ENCODE results near the gene SERINC2. TPM values are rescaled to one million over a fixed set of nuclear protein-coding genes. Genes with fewer than 3 reads are reported as not detected.
"Not testable (repeated sequence)": the region's sequence is repeated elsewhere in the genome, so short reads cannot be mapped to it uniquely, and the experiment has no call there.

The SERINC2 gene
- total RNA-seq, 1 donor from 2014 or later = 1.6 TPM

GRCh38 chr1:31472673-31473072, 59.7 kb downstream of the SERINC2 start:
- H3K9me3 ChIP-seq (replicated peaks); H3K27ac ChIP-seq (replicated peaks); H3K36me3 ChIP-seq; H3K4me1 ChIP-seq; DNase-seq; intact Hi-C loops (cut with micrococcal nuclease); H3K4me3 ChIP-seq: not testable (repeated sequence)
- peaks cover 28% of the 10 kb centered on the region for H3K27me3 ChIP-seq (ENCODE audit: low read depth)

GRCh38 chr1:31473508-31473907, 60.5 kb downstream of the SERINC2 start:
- H3K27me3 ChIP-seq (ENCODE audit: low read depth) = peaks cover 31% of the 10 kb centered on the region
- H3K36me3 ChIP-seq; DNase-seq; H3K4me3 ChIP-seq; H3K4me1 ChIP-seq; H3K27ac ChIP-seq (replicated peaks); intact Hi-C loops (cut with micrococcal nuclease); H3K9me3 ChIP-seq (replicated peaks): not testable (repeated sequence)

- intact Hi-C loops (cut with micrococcal nuclease); H3K36me3 ChIP-seq; H3K9me3 ChIP-seq (replicated peaks); H3K27ac ChIP-seq (replicated peaks); H3K4me1 ChIP-seq; DNase-seq; H3K4me3 ChIP-seq: not testable (repeated sequence)
- H3K27me3 ChIP-seq (ENCODE audit: low read depth) = peaks cover 31% of the 10 kb centered on the region
Observed at GRCh38 chr1:31474567-31474966, 61.6 kb downstream of the SERINC2 start.

GRCh38 chr1:31476891-31477846, 64.2 kb downstream of the SERINC2 start:
- no peaks in the 10 kb centered on the region for H3K36me3 ChIP-seq
- H3K4me3 ChIP-seq = no peak overlapping the region
- no peak for DNase-seq
- peaks cover 6% of the 10 kb centered on the region for H3K9me3 ChIP-seq (replicated peaks)
- H3K27me3 ChIP-seq (ENCODE audit: low read depth) = peaks cover 18% of the 10 kb centered on the region
- no peak for TF ChIP-seq CTCF (IDR thresholded peaks at IDR 0.05; ENCODE audit: borderline replicate concordance)
- no peaks in the 10 kb centered on the region for H3K4me1 ChIP-seq
- intact Hi-C loops (cut with micrococcal nuclease) = no loop called here
- no peak overlapping the region for H3K27ac ChIP-seq (replicated peaks)

- Histone ChIP-seq H3K27ac (replicated peaks) (no peak overlapping the region), H3K36me3 (no peaks in the 10 kb centered on the region), H3K9me3 (replicated peaks) (peaks cover 6% of the 10 kb centered on the region), H3K4me1 (no peaks in the 10 kb centered on the region), H3K4me3 (no peak overlapping the region), H3K27me3 (ENCODE audit: low read depth) (peaks cover 8% of the 10 kb centered on the region)
- TF ChIP-seq CTCF (IDR thresholded peaks at IDR 0.05; ENCODE audit: borderline replicate concordance) = no peak
- intact Hi-C loops (cut with micrococcal nuclease) = no loop called here
- no peak for DNase-seq
Observed at GRCh38 chr1:31478167-31478566, 65.2 kb downstream of the SERINC2 start.

- H3K9me3 ChIP-seq (replicated peaks) = peaks cover 6% of the 10 kb centered on the region
Observed at GRCh38 chr1:31479811-31480210, 66.8 kb downstream of the SERINC2 start.

GRCh38 chr1:31480426-31480825, 67.4 kb downstream of the SERINC2 start:
- H3K27ac ChIP-seq (replicated peaks); H3K36me3 ChIP-seq; H3K4me1 ChIP-seq; H3K4me3 ChIP-seq; H3K27me3 ChIP-seq (ENCODE audit: low read depth); intact Hi-C loops (cut with micrococcal nuclease); DNase-seq; H3K9me3 ChIP-seq (replicated peaks): not testable (repeated sequence)

More at GRCh38 chr1:31479811-31480210, 66.8 kb downstream of the SERINC2 start:
- H3K4me3 ChIP-seq = no peak overlapping the region
- no peaks in the 10 kb centered on the region for H3K36me3 ChIP-seq
- no peaks in the 10 kb centered on the region for H3K4me1 ChIP-seq
- no peak overlapping the region for H3K27ac ChIP-seq (replicated peaks)
- H3K27me3 ChIP-seq (ENCODE audit: low read depth) = peaks cover 3% of the 10 kb centered on the region
- DNase-seq = no peak
- TF ChIP-seq CTCF (IDR thresholded peaks at IDR 0.05; ENCODE audit: borderline replicate concordance) = no peak
- intact Hi-C loops (cut with micrococcal nuclease) = no loop called here

Data from left ventricle myocardium inferior (tissue), 1 donor.